ENCODE data around the gene GDF7. TPM values are rescaled to one million over a fixed set of nuclear protein-coding genes. Genes with fewer than 3 reads are reported as not detected.

GDF7 gene
- total RNA-seq, 1 donor from 2014 or later, result 2.3 TPM

GRCh38 chr2:20645301-20645701 lies 21.6 kb upstream of the GDF7 start:
- DNase-seq (ENCODE audit: low read depth in 2 of 2), result no peak

DNA sequence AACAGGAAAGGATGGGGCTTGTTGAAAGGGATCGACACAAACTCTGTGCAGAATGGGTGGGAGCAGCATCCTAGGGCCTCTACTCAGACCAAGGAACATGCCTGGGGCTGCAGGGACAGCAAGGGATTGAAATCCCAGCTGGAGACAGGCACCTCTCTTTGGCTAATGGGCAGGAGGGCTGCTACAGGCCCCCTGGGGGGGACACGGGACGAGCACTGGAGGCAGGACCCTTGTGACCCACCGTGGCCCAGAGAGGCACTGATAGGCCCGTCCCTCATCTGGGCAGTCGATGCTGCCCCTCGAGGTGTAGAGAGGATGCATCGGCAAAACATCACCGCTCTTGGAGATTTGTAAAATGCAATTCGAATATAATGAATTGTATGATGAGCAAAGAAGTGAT lies 21.2 kb upstream of the GDF7 start:
- no peak for DNase-seq (ENCODE audit: low read depth in 2 of 2)

GRCh38 chr2:20646446-20646845 lies 20.5 kb upstream of the GDF7 start:
- DNase-seq (ENCODE audit: low read depth in 2 of 2), result no peak

DNA sequence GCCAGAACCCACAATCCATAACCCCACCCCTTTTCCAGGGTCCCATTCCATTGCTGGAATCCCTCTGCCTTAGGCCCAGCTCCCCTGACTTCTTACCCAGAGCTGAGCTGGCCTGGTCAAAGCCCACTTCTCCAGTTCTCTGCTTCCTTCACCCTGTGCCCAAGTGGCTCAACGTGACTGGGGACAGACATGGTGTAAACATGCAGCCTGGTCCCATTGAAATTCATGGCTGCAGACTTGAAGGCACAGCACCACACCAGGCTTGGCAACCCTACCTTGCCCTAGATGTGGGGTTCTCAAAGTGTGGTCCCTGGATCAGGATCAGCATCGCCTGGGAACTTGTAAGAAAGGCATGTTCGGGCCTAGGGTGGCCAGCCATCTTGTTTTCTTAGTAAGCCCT lies 19.7 kb upstream of the GDF7 start:
- no peak for DNase-seq (ENCODE audit: low read depth in 2 of 2)

DNA sequence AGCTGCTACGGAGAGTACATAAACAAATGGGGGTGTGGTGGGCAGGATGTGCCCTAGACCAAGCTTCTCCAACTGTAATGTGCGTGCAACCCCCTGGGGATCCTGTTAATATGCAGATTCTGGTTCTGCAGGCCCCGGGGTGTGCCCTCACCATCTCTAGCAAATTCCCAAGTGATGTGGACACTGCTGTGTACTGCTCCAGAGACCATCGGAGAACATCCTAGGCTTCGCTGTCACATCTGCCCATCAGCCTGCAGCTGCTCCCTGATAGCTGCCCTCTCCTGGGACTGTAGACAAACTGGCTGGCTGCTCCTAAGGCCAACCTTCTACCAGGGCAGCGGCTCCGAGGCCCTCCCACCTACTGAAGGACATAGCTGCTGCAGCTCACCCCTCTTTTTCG lies 19.2 kb upstream of the GDF7 start:
- DNase-seq (ENCODE audit: low read depth in 2 of 2), result no peak

DNA sequence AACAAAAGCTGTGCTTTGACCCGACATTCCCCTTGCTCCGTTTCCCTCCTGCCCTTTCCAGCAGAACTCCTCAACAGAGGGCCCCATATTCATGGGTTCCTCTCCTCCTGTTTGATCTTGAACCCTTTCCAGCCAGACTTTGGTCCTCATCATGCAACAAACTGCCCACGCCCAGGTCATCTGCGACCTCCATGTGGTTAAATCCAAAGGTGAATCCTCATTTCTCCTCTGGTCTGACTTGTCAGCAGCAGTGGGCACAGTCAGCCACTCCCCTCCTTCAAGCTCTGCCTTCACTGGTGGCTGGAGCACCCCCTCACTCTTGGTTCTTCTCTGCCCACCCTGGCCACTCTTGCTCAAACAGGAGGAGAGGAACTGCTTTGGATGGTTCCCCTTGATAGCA lies 18.7 kb upstream of the GDF7 start:
- DNase-seq (ENCODE audit: low read depth in 2 of 2), result no peak

DNA sequence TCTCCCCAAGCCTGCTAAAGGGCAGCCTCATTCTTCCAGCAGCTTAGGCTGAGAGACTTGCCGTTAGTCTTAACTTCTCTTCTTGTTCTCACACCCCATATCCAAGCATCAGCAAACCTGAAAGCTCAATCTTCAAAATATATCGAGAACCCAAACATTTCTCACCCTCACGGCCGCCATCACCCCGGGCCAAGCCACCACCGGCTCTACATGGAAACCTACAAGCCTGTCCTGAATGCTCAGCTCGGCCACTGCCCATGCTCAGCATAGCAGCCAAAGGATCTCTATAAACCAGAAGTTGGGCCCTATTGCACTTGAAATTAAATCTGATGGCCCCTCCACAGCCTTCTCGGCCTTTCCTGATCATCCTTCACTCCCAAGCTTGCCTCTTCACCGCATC lies 18.1 kb upstream of the GDF7 start:
- DNase-seq (ENCODE audit: low read depth in 2 of 2), result no peak

- DNase-seq (ENCODE audit: low read depth in 2 of 2), result no peak
These were observed 17.4 kb upstream of the GDF7 start for GRCh38 chr2:20649576-20649975.

GRCh38 chr2:20649976-20650375 lies 17.0 kb upstream of the GDF7 start:
- no peak for DNase-seq (ENCODE audit: low read depth in 2 of 2)

DNA sequence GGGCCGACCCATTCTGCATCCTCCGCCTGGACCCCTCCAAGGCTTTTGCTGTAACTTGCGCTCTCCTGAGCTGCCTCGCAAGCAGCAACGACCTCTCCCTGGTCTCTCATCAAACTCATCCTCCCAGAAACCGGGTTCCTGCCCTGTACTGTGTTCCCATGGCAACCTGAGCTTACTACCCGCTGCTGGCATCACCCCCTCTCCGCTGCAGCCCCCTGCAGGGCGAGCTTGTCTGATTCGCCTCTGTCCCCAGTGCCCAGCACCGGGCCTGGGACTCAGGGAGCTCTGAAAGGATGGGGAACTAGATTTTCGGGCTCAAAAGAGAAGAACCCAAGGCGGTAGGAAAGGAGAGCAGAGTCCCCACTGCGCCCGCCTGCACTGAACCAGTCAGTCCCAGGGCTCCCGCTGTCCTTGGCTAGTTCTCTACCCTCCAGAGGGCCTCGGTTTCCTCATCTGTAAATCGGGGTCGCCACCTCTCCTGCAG lies 16.5 kb upstream of the GDF7 start:
- peak in 1 of 2 donors; percentile 33 for DNase-seq (ENCODE audit: low read depth in 2 of 2)

DNA sequence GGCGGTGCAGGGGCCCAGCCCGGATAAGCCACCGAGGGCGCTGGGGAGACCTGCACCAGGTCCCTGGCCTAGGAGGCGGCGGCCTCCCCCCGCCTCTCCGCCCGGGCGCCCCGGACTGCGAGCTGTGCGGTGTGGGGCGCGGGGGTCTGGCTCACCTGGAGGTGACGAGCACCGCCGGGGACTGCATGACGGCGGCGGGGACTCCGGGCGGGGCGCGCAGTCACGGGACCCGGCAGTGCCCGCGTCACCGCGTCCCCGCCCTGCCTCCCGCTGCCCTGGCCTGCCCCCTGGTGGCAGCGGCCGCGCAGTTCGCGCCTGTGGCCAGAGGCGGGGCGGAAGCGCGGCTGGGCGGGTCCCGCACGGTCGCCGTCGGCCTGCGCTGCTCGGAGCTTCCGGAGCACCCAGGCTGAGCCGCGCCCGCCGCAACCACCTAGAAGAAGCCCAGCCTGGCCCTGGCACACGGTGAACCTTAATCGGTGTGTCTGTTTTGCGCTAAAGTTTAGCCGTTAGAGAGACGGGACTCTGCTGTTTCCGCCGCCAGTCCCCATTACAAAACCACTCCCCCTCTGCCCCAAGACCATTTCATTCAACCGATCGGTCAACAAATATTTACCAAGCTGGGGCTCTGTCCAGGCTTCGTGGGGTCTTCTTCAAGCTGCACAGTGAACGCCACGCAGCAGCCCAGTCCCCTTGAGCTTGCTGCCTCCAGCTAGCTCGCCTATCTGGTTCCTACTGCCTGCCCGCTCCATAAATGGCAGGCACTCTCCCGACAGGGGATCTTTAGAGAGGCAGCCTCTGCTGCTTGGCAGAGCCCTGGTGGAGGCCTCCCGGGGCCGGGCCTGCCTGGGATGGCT lies 15.8 kb upstream of the GDF7 start, which contains the start of gene HS1BP3:
Gene HS1BP3, minus strand, starts transcription at position 222 of the 854 bp plus-strand sequence. Its CDS starts 35 bp downstream, at position 187.
- DNase-seq (ENCODE audit: low read depth in 2 of 2), result peak; percentile 46 to 82

DNA sequence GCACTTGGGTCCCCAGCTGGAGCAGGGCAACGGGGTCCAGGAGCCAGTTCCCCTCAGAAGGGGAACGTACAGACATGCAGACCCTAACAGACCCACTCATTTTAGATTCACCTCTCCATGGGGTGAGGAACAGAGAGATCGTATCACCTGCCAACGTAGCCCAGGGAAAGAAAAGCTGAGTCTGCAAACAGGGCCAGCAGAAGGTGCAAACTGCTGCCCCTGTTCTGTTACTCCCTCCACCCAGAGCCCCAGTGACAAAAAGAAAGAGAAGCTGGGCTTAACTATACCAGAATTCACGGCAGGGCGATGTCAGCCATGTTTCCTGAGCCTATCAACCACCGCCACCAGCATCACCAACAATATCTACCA lies 15.2 kb upstream of the GDF7 start:
- DNase-seq (ENCODE audit: low read depth in 2 of 2), result no peak

GRCh38 chr2:20652141-20652540 lies 14.8 kb upstream of the GDF7 start:
- DNase-seq (ENCODE audit: low read depth in 2 of 2), result no peak

DNA sequence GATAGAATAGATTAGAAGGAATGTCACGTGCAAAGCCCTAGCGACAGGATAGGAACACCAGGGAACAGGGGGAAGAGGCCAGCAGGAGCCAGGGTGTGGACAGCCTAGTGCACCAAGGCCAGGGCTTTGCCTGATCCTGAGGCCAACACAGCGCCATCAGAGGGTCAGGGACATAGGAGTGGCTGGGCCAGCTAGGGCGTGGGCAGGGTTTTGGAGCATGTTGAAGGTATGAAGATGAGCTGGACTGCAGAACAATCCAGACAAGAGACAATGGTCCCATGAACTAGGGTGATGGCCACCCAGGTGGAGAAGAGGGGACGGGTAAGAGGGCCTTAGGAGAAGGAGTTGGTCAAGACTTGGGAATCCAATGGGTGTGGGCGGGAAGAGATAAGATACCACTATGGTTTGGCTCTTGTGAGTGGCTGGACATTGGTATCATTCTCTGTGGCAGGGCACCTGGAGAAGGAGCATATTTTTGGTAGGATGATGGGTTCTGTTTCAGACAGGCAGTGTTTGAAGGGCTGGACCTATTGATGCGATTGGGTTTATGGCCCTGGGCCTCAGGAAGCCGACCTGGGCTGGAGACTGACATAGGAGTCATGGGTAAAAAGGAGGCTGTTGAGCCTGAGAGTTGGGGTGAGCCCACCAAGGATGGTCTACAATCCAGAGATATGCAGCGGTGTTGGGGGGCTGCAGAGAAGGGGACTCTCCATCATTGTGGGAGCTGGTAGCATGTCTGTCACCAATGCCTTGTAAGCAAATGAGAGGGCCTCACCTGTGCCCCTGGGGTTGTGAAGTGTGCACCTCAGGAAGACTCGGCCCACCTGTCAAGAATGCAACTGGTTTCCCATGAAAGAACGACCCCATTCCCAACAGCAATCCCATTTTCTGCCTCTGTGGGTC lies 14.0 kb upstream of the GDF7 start:
- DNase-seq (ENCODE audit: low read depth in 2 of 2), result no peak

DNA sequence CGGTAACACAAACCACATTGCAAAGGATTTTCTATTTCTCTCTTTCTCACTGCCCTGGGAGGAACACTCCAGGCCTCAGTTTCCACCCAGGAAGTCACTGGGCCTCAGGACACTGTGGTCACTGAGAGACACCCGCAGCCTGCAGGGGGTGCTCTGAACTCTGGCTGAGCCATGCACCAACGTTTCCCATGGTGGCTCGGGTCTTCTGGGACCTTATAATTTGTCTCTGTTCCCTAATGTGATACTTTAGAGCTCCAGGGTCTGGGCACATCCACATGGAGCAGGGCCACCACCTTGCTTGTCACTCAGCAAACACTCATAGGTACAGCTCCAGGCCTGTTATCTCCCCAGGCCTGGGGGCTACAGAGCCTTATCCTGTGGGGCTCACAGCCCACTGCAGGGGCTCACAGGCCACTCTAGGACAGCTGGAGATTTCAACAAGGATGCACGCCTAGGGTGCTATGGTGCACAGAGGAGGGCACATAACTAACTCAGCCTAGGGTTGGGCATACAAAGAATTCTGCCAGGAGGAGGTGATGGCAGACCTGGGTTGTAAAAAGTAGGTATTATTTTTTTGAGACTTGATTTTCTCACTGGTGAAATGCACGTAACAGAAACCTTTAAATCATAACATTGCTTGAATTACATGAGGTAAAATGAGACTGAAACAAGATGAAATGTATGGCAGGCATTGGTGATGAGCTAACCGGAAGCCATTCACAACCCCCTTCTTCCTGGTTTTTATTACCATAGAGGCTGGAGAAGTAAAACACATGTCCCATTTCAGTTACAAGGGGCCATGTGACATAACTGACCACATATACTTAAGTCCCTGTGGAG lies 13.0 kb upstream of the GDF7 start:
- DNase-seq (ENCODE audit: low read depth in 2 of 2), result peak in 1 of 2 donors; percentile 44

GRCh38 chr2:20654535-20654813 lies 12.5 kb upstream of the GDF7 start:
- DNase-seq (ENCODE audit: low read depth in 2 of 2), result no peak

GRCh38 chr2:20656561-20656960 lies 10.4 kb upstream of the GDF7 start:
- DNase-seq (ENCODE audit: low read depth in 2 of 2), result no peak

DNA sequence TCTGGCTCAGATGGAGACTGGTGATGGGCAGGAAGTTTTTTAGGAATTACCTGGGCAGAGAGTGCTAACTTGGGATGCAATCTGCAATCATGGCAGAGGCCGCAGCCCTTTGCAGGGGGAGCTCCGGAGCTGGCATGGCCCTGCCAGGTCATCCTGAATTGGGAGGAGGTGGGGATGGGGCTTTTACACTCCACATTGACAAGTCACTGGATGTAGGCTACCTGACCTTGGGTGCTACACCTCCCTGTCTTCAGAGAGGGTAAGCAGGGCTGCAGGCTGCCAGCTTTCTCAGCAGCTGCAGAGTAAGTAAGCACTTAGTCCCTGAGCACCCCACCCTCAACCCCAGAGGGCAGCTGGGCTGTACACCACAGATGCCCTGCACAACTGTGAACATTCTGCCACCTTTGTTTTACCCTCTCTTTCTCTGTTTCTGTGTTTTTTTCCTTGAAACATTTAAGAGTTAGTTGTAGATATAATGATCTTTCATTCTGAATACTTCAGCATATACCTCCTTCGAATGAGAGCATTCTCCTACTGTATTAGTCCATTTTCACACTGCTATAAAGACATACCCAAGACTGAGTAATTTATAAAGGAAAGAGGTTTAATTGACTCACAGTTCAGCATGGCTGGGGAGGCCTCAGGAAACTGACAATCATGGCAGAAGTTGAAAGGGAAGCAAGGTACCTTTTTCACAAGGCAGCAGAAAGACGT lies 9.3 kb upstream of the GDF7 start:
- DNase-seq (ENCODE audit: low read depth in 2 of 2), result no peak

DNA sequence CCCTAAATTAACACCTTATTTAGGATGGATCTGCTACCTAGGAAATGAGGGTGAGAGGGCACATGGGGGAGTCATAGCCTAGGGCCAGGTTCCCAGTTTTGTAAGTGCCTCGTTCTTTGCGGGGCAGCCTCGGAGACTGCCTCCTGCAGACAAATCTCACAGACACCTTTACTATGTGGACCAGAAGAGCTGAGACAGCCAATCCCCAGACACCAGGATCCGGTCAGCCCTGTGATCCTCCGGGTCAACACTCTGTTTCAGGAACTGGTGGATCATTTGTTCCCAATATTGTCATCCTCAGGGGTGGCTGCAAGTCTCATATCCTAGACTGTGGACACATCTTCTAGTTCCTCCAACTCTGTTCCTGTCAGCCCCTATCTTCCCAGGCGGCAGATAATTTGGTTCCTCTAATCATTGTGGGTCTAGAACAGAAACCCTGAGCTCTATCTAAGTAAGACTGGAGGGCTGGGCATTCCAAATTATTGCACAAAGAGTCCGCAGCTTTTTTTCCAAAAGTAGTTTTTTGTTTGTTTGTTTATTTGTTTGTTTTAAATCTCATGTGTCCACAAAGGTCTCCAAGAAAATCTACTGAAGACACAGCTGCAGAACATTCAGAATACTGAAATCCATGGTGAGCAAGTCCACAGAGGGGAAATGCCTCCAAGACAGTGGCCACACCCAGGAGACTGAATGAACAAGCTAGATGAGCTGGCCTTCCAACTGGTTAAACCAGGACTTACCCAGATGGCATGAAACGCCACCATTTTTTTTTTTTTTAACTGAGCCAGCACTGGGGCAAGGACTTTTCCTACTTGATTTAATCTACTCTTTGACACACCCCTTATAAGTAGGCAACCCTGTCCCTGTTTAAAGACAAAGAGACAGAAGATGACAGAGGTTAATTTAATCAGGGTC lies 6.2 kb upstream of the GDF7 start:
- no peak for DNase-seq (ENCODE audit: low read depth in 2 of 2)
